Tibial artery (tissue), 4 donors: ENCODE measurements around the gene IFRD2.

Experiments used
- DNase-seq, 2 donors: peaks; one replicate each; pipeline ENCODE4 v3.0.0-alpha.2; 2019
- H3K27ac ChIP-seq, 2 donors: fragments of 200-600 bp; sonication (generic) in 1 of 2; 1 replicate in 1 of 2; 2 replicates in 1 of 2; pipeline ENCODE4 v1.5.1; 2018 to 2019; ENCODE audit warnings: mild to moderate bottlenecking in 1 of 2
- H3K27me3 ChIP-seq, 2 donors: fragments of 200-600 bp; sonication (generic) in 1 of 2; one replicate each; pipeline versions ENCODE4 v1.5.1 to v1.6.0; 2016 to 2019
- H3K36me3 ChIP-seq, 3 donors: fragments of 200-600 bp; sonication (generic) in 2 of 3; one replicate each; pipeline ENCODE4 v1.5.1; 2016 to 2019; ENCODE audit warnings: mild to moderate bottlenecking in 2 of 3
- H3K4me1 ChIP-seq, 4 donors: fragments of 200-600 bp; sonication (generic) in 2 of 4; 1 replicate in 3 of 4; 2 replicates in 1 of 4; pipeline ENCODE4 v1.5.1; 2016 to 2019
- H3K4me3 ChIP-seq, 2 donors: fragments of 200-600 bp; sonication (generic) in 1 of 2; 1 replicate in 1 of 2; 2 replicates in 1 of 2; pipeline ENCODE4 v1.5.1; 2018 to 2019; ENCODE audit warnings: mild to moderate bottlenecking in 2 of 2
- H3K9me3 ChIP-seq, 3 donors: fragments of 200-600 bp; sonication (generic) in 1 of 3; one replicate each; pipeline ENCODE4 v1.5.1; 2016 to 2019
- intact Hi-C: fragments of 100-400 bp; cut with DNase I; formaldehyde crosslinking; loops from one replicate; pipeline ENCODE4 v1.15.0; 2023; ENCODE audit warnings: low total_unique reads
- TF ChIP-seq, protein P1 (sequence below), 2 experiments: fragments of 200-600 bp in 1 of 2; fragments of 450-650 bp in 1 of 2; IDR thresholded peaks; one replicate each; pipeline ENCODE4 v1.5.1; 2017 to 2019; ENCODE audit warnings: antibody characterized with exemption in 2 of 2, mild to moderate bottlenecking in 1 of 2, moderate library complexity in 1 of 2

The IFRD2 gene

DNA sequence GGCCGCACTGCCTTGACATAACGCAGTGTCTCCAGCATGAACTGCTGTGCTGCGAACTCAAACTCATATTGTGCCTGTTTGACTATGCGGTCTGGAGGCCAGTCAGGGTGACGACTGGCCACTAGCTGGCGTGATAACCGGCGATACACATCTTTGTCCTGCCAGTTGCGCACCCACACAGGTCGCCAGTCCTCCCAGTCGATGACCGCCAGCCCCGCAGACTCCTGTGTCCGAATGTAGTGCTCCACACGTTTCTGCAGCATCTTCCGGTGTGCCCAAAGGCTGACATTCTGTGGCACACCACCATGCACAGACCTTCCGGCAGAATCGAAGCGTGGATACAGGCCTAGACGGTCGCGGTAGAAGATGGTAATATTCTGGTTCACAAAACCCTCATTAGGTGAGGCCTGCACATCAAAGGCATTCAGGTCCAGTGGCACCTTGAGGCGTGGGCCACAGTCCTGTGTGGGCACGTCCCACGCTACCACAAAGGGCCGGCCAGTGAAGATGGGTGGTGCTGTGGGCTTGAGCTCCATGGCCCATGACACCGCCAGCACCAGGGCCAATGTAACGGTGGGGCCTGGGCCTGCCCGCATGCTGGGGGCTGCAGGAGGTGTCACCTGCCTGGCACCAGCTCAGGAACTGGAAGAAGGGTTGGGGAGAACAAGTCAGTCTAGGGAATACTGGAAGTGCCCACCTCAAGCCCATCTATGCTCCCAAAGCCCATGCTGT, 27.8 kb upstream of the IFRD2 start:
- TF ChIP-seq, protein P1, sequence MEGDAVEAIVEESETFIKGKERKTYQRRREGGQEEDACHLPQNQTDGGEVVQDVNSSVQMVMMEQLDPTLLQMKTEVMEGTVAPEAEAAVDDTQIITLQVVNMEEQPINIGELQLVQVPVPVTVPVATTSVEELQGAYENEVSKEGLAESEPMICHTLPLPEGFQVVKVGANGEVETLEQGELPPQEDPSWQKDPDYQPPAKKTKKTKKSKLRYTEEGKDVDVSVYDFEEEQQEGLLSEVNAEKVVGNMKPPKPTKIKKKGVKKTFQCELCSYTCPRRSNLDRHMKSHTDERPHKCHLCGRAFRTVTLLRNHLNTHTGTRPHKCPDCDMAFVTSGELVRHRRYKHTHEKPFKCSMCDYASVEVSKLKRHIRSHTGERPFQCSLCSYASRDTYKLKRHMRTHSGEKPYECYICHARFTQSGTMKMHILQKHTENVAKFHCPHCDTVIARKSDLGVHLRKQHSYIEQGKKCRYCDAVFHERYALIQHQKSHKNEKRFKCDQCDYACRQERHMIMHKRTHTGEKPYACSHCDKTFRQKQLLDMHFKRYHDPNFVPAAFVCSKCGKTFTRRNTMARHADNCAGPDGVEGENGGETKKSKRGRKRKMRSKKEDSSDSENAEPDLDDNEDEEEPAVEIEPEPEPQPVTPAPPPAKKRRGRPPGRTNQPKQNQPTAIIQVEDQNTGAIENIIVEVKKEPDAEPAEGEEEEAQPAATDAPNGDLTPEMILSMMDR (IDR thresholded peaks at IDR 0.05) = no peak
- Histone ChIP-seq H3K4me1 (peaks cover 0 to 62% (median 30%) of the 10 kb centered on the region in 4 donors), H3K27ac (peak overlapping the region; percentile 93), H3K36me3 (peaks cover 0 to 25% (median 20%) of the 10 kb centered on the region in 3 donors), H3K4me3 (peak overlapping the region; percentile 70 to 89), H3K9me3 (no peaks in the 10 kb centered on the region), H3K27me3 (no peaks in the 10 kb centered on the region)
- DNase-seq = no peak
- intact Hi-C loops = loop anchor here (2.0 kb wide), 1 partner anchor 19 kb away; no protein-coding TSS in a partner anchor

DNA sequence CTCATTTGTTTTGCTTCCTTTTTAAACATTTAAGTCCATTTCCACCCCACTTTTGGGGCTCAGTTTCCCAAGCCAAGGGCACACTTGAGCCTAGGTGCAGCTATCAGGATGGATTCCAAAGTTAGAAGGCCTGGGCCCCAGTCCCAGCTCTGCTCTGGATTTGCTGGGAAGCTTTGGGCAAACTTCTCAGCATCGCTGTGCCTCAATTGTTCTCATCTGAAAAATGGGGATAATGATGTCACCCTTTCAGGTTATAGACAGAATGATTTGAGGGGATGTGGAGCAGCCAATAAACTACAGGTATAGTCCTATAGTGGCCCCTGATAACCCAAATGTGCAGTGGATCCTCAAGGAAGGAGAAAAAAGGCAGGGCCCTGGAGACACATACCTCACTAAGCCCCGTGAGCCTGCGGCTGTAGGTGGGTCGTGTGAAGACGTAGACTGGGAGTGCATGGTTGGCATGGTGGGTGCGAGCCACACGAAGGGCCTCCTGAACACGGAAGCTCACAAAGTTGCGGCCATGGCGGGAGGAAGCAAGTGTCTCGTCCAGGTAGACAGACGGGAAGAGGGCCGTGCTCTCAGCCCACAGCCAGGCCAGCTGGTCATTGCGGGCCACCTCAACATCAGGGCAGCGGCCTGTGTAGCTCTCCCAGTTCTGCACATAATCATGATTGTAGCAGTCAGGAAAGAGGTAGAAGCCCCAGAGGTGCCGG, 27.1 kb upstream of the IFRD2 start:
- intact Hi-C loops = no loop called here
- TF ChIP-seq, protein P1 (IDR thresholded peaks at IDR 0.05) = no peak
- no peaks in the 10 kb centered on the region for H3K9me3 ChIP-seq
- no peaks in the 10 kb centered on the region for H3K27me3 ChIP-seq
- H3K4me1 ChIP-seq = peaks cover 0 to 58% (median 30%) of the 10 kb centered on the region in 4 donors
- no peak for DNase-seq
- H3K27ac ChIP-seq = no peak overlapping the region
- H3K4me3 ChIP-seq = peak overlapping the region; percentile 70 to 89
- peaks cover 0 to 24% (median 18%) of the 10 kb centered on the region in 3 donors for H3K36me3 ChIP-seq

- TF ChIP-seq, protein P1 (IDR thresholded peaks at IDR 0.05) = no peak
- Histone ChIP-seq H3K27ac (no peak overlapping the region), H3K9me3 (no peaks in the 10 kb centered on the region), H3K27me3 (no peaks in the 10 kb centered on the region), H3K4me3 (peak overlapping the region in 1 of 2 donors; percentile 17), H3K36me3 (peaks cover 0 to 24% (median 18%) of the 10 kb centered on the region in 3 donors), H3K4me1 (peaks cover 0 to 57% (median 30%) of the 10 kb centered on the region in 4 donors)
- intact Hi-C loops = no loop called here
- no peak for DNase-seq
Observed at GRCh38 chr3:50318615-50319014, 26.4 kb upstream of the IFRD2 start.

GRCh38 chr3:50318163-50318562, 25.9 kb upstream of the IFRD2 start:
- no peak overlapping the region for H3K27ac ChIP-seq
- intact Hi-C loops = no loop called here
- TF ChIP-seq, protein P1 (IDR thresholded peaks at IDR 0.05) = no peak
- no peaks in the 10 kb centered on the region for H3K27me3 ChIP-seq
- no peaks in the 10 kb centered on the region for H3K9me3 ChIP-seq
- H3K4me3 ChIP-seq = no peak overlapping the region
- DNase-seq = no peak
- H3K36me3 ChIP-seq = peaks cover 0 to 24% (median 18%) of the 10 kb centered on the region in 3 donors
- peaks cover 0 to 57% (median 30%) of the 10 kb centered on the region in 4 donors for H3K4me1 ChIP-seq

DNA sequence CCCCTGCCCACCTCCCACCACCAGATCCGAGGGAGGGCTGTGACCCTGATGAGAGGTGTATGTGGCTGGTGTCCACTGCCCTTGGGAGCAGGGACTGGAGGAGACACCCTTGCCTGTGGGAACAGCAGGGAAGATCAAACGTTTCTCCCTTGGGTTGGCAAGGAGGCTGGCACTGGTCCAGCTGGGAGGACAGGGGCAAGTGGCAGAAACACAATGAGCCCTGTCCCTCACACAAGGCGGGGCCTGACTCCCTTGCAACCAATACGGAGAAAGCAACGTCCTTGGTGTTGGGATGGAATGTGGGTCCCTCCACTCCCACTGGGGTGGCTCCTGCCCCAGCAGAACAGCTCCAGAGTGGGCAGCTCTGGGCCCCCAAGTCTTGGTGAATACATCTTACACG, 25.1 kb upstream of the IFRD2 start:
- Histone ChIP-seq H3K4me3 (no peak overlapping the region), H3K27me3 (no peaks in the 10 kb centered on the region), H3K36me3 (peaks cover 0 to 24% (median 18%) of the 10 kb centered on the region in 3 donors), H3K9me3 (no peaks in the 10 kb centered on the region), H3K4me1 (peaks cover 0 to 50% (median 28%) of the 10 kb centered on the region in 4 donors), H3K27ac (no peak overlapping the region)
- intact Hi-C loops = no loop called here
- TF ChIP-seq, protein P1 (IDR thresholded peaks at IDR 0.05) = no peak
- DNase-seq = no peak
